IMR-90 (cell line): Measurements from ENCODE around the gene SLC35E2B.
A peak's percentile ranks its signal among the peaks of the same experiment; 100 is the strongest.

ENCODE experiments used
- CEBPB ChIP-seq: IDR thresholded peaks from 2 replicates; pipeline ENCODE4 v1.6.1; 2012; ENCODE audit warnings: low read depth, low read length, improper control_type of control experiment
- CTCF ChIP-seq: conservative IDR thresholded peaks from 2 replicates; pipeline ENCODE4 v1.5.1; 2012; ENCODE audit warnings: mild to moderate bottlenecking, low read depth, low read length, improper control_type of control experiment

- TF ChIP-seq CEBPB, result no peak
- peak; percentile 25; the same call in 1 of the 2 replicates for TF ChIP-seq CTCF
Observed at GRCh38 chr1:1619917-1620361, 72.7 kb downstream of the SLC35E2B start.
